Astrocyte (in vitro differentiated cells and primary cell): Measurements from ENCODE around the gene NPL. TPM values are rescaled to one million over a fixed set of nuclear protein-coding genes. Genes with fewer than 3 reads are reported as not detected.
A peak's percentile ranks its signal among the peaks of the same experiment; 100 is the strongest.

Source experiments
- DNase-seq: peaks from one replicate; pipeline ENCODE4 v3.0.0-alpha.2; 2010; ENCODE audit warnings: low read depth
- FAIRE-seq: peaks from 2 replicates; lab custom pipeline; 2011; peaks lifted over from hg19 to GRCh38; lab: Jason Lieb, UNC
- H2AFZ ChIP-seq: 2 replicates; pipeline ENCODE4 v1.6.0; 2012; ENCODE audit warnings: low read depth, low read length, inconsistent platforms
- H3K27ac ChIP-seq: 2 replicates; pipeline ENCODE4 v1.5.1; 2011; ENCODE audit warnings: low read depth, low read length, inconsistent platforms
- H3K27me3 ChIP-seq: 2 replicates; pipeline ENCODE4 v1.6.0; 2011; ENCODE audit warnings: low read length, inconsistent platforms; ENCODE audit not compliant: insufficient read depth
- H3K36me3 ChIP-seq: 2 replicates; pipeline ENCODE4 v1.5.1; 2011; ENCODE audit warnings: low read length, inconsistent platforms; ENCODE audit not compliant: insufficient read depth
- H3K4me1 ChIP-seq: 2 replicates; pipeline ENCODE4 v1.5.1; 2011; ENCODE audit warnings: low read length, inconsistent platforms; ENCODE audit not compliant: insufficient read depth
- H3K4me2 ChIP-seq: 2 replicates; pipeline ENCODE4 v1.6.0; 2012; ENCODE audit warnings: low read length, inconsistent platforms
- H3K4me3 ChIP-seq: 2 replicates; pipeline ENCODE4 v1.5.1; 2011; ENCODE audit warnings: low read depth, mild to moderate bottlenecking, low read length, inconsistent platforms; ENCODE audit not compliant: insufficient read depth
- H3K79me2 ChIP-seq: 2 replicates; pipeline ENCODE4 v1.6.0; 2012; ENCODE audit warnings: mild to moderate bottlenecking, low read length, inconsistent platforms; ENCODE audit not compliant: insufficient read depth
- H3K9ac ChIP-seq: 2 replicates; pipeline ENCODE4 v1.6.0; 2012; ENCODE audit warnings: mild to moderate bottlenecking, low read length, inconsistent platforms
- H3K9me3 ChIP-seq: 2 replicates; pipeline ENCODE4 v1.5.1; 2012; ENCODE audit warnings: low read depth, mild to moderate bottlenecking, low read length, inconsistent platforms; ENCODE audit not compliant: insufficient read depth
- H4K20me1 ChIP-seq: 2 replicates; pipeline ENCODE4 v1.6.0; 2012; ENCODE audit warnings: low read length, inconsistent platforms; ENCODE audit not compliant: insufficient read depth
- H3K27ac Mint-ChIP-seq: one replicate; pipeline ENCODE4 v1.8.0; 2021; ENCODE audit warnings: mild to moderate bottlenecking, mixed read lengths; ENCODE audit not compliant: unreplicated experiment
- H3K27me3 Mint-ChIP-seq: one replicate; pipeline ENCODE4 v1.8.0; 2021; ENCODE audit warnings: low read depth, mixed read lengths; ENCODE audit not compliant: unreplicated experiment
- H3K36me3 Mint-ChIP-seq: one replicate; pipeline ENCODE4 v1.8.0; 2021; ENCODE audit warnings: low read depth, mixed read lengths; ENCODE audit not compliant: unreplicated experiment
- H3K4me1 Mint-ChIP-seq: one replicate; pipeline ENCODE4 v1.8.0; 2021; ENCODE audit warnings: low read depth, mixed read lengths; ENCODE audit not compliant: unreplicated experiment
- H3K4me3 Mint-ChIP-seq: one replicate; pipeline ENCODE4 v1.8.0; 2021; ENCODE audit warnings: mild to moderate bottlenecking, moderate library complexity, mixed read lengths; ENCODE audit not compliant: unreplicated experiment
- H3K9me3 Mint-ChIP-seq: one replicate; pipeline ENCODE4 v1.8.0; 2021; ENCODE audit warnings: mild to moderate bottlenecking, mixed read lengths; ENCODE audit not compliant: unreplicated experiment
- EZH2 ChIP-seq: IDR thresholded peaks from 2 replicates; pipeline ENCODE4 v1.6.1; 2012; ENCODE audit warnings: mild to moderate bottlenecking, low read length, inconsistent platforms; ENCODE audit not compliant: insufficient read depth
- total RNA-seq: library from RNA; stranded (reverse); gene quantifications from 2 replicates; pipeline ENCODE4 v1.2.1, GENCODE V29; 2021
- TF ChIP-seq, protein P1 (sequence below): IDR thresholded peaks from 2 replicates; pipeline ENCODE4 v1.5.1; 2011; ENCODE audit warnings: low read depth, mild to moderate bottlenecking, inconsistent platforms, low read length, moderate library complexity; ENCODE audit not compliant: insufficient read depth

Gene NPL
- total RNA-seq, 1 donor from 2014 or later: 3.3 TPM

- no peak for FAIRE-seq
- H2AFZ ChIP-seq: no peak overlapping the region
- no peak overlapping the region for H3K4me3 ChIP-seq
- Mint-ChIP-seq H3K9me3 (no peaks in the 10 kb centered on the region), H3K36me3 (peaks cover 16% of the 10 kb centered on the region), H3K4me1 (peaks cover 3% of the 10 kb centered on the region), H3K27ac (peak overlapping the region; percentile 66), H3K27me3 (no peaks in the 10 kb centered on the region), H3K4me3 (no peak overlapping the region)
- no peak overlapping the region for H3K4me2 ChIP-seq
- no peak for TF ChIP-seq EZH2
- TF ChIP-seq, protein P1, sequence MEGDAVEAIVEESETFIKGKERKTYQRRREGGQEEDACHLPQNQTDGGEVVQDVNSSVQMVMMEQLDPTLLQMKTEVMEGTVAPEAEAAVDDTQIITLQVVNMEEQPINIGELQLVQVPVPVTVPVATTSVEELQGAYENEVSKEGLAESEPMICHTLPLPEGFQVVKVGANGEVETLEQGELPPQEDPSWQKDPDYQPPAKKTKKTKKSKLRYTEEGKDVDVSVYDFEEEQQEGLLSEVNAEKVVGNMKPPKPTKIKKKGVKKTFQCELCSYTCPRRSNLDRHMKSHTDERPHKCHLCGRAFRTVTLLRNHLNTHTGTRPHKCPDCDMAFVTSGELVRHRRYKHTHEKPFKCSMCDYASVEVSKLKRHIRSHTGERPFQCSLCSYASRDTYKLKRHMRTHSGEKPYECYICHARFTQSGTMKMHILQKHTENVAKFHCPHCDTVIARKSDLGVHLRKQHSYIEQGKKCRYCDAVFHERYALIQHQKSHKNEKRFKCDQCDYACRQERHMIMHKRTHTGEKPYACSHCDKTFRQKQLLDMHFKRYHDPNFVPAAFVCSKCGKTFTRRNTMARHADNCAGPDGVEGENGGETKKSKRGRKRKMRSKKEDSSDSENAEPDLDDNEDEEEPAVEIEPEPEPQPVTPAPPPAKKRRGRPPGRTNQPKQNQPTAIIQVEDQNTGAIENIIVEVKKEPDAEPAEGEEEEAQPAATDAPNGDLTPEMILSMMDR: no peak
- no peak overlapping the region for H3K27ac ChIP-seq
- H3K79me2 ChIP-seq: peaks cover 99% of the 10 kb centered on the region
- DNase-seq: no peak
- H3K9ac ChIP-seq: no peak overlapping the region
- no peaks in the 10 kb centered on the region for H3K27me3 ChIP-seq
- H4K20me1 ChIP-seq: peaks cover 89% of the 10 kb centered on the region
- peaks cover 70% of the 10 kb centered on the region for H3K36me3 ChIP-seq
- no peaks in the 10 kb centered on the region for H3K9me3 ChIP-seq
- H3K4me1 ChIP-seq: no peaks in the 10 kb centered on the region
Observed at GRCh38 chr1:182848736-182849135, 59.2 kb downstream of the NPL start.

GRCh38 chr1:182850319-182850718 lies 60.7 kb downstream of the NPL start:
- no peaks in the 10 kb centered on the region for H3K9me3 ChIP-seq
- no peak overlapping the region for H3K9ac ChIP-seq
- no peaks in the 10 kb centered on the region for H3K4me1 ChIP-seq
- H3K36me3 ChIP-seq: peaks cover 77% of the 10 kb centered on the region
- H4K20me1 ChIP-seq: peaks cover 89% of the 10 kb centered on the region
- Mint-ChIP-seq H3K4me3 (no peak overlapping the region), H3K27ac (no peak overlapping the region), H3K4me1 (no peaks in the 10 kb centered on the region), H3K9me3 (no peaks in the 10 kb centered on the region), H3K27me3 (no peaks in the 10 kb centered on the region), H3K36me3 (peaks cover 16% of the 10 kb centered on the region)
- H3K27ac ChIP-seq: no peak overlapping the region
- H3K4me2 ChIP-seq: no peak overlapping the region
- TF ChIP-seq EZH2: no peak
- TF ChIP-seq, protein P1: no peak
- no peak overlapping the region for H3K4me3 ChIP-seq
- FAIRE-seq (no peak), DNase-seq (no peak)
- peaks cover 99% of the 10 kb centered on the region for H3K79me2 ChIP-seq
- H2AFZ ChIP-seq: no peak overlapping the region
- no peaks in the 10 kb centered on the region for H3K27me3 ChIP-seq

GRCh38 chr1:182851825-182852224 lies 62.3 kb downstream of the NPL start:
- no peak for TF ChIP-seq EZH2
- TF ChIP-seq, protein P1: no peak
- Histone ChIP-seq H4K20me1 (peaks cover 81% of the 10 kb centered on the region), H3K4me3 (no peak overlapping the region), H3K79me2 (peaks cover 97% of the 10 kb centered on the region), H3K4me2 (no peak overlapping the region), H3K27ac (no peak overlapping the region), H2AFZ (no peak overlapping the region), H3K4me1 (no peaks in the 10 kb centered on the region), H3K9ac (no peak overlapping the region), H3K27me3 (no peaks in the 10 kb centered on the region), H3K36me3 (peaks cover 80% of the 10 kb centered on the region), H3K9me3 (no peaks in the 10 kb centered on the region)
- no peak overlapping the region for H3K4me3 Mint-ChIP-seq
- H3K27me3 Mint-ChIP-seq: no peaks in the 10 kb centered on the region
- no peak for FAIRE-seq
- DNase-seq: no peak
- H3K4me1 Mint-ChIP-seq: no peaks in the 10 kb centered on the region
- no peaks in the 10 kb centered on the region for H3K9me3 Mint-ChIP-seq
- H3K27ac Mint-ChIP-seq: no peak overlapping the region
- H3K36me3 Mint-ChIP-seq: peaks cover 20% of the 10 kb centered on the region
